Endothelial cell of umbilical vein (primary cell): ENCODE data around the gene LIPK. TPM values are rescaled to one million over a fixed set of nuclear protein-coding genes. Genes with fewer than 3 reads are reported as not detected.
A peak's percentile ranks its signal among the peaks of the same experiment; 100 is the strongest.

ENCODE experiments used
- BruUV-seq: library from RNA; stranded (reverse); fragments of 400-500 nt; replicated peaks from 2 replicates; lab custom pipeline; 2021; lab: Mats Ljungman, UMichigan
- CTCF ChIA-PET: fragments of 300-600, 350-600 bp; sonication (Branson Sonifier 250); formaldehyde crosslinking; loops from one replicate; lab custom pipeline; 2021; ENCODE audit warnings: antibody characterized with exemption, inconsistent platforms; lab: Charles Lee
- POLR2A ChIA-PET: fragments of 300-600, 350-600 bp; sonication (Branson Sonifier 250); formaldehyde crosslinking; loops from one replicate; lab custom pipeline; 2021; ENCODE audit warnings: antibody characterized with exemption, inconsistent platforms; lab: Charles Lee
- DNase-seq: peaks from one replicate; pipeline ENCODE4 v3.0.0-alpha.2; 2011; ENCODE audit warnings: low read depth, low spot score
- FAIRE-seq: peaks from 2 replicates; lab custom pipeline; 2011; peaks lifted over from hg19 to GRCh38; lab: Jason Lieb, UNC
- H2AFZ ChIP-seq: 2 replicates; pipeline ENCODE4 v1.6.0; 2012; ENCODE audit warnings: low read depth, low read length, control low read depth, inconsistent platforms
- H3K27ac ChIP-seq: 2 replicates; pipeline ENCODE4 v1.5.1; 2011; ENCODE audit warnings: low read depth, mild to moderate bottlenecking, control low read depth, low read length, moderate library complexity; ENCODE audit not compliant: insufficient read depth
- H3K27me3 ChIP-seq, 2 experiments: 2 replicates each; pipeline versions ENCODE4 v1.6.0 to v1.6.1; 2011; ENCODE audit warnings: low read length in 2 of 2, mixed read lengths in 1 of 2; ENCODE audit not compliant: control insufficient read depth in 2 of 2, insufficient read depth in 2 of 2
- H3K36me3 ChIP-seq, 2 experiments: 2 replicates in 1 of 2; 3 replicates in 1 of 2; pipeline ENCODE4 v1.5.1; 2011; ENCODE audit warnings: low read length in 2 of 2, mild to moderate bottlenecking in 1 of 2, moderate library complexity in 1 of 2; ENCODE audit not compliant: control insufficient read depth in 2 of 2, insufficient read depth in 2 of 2; ENCODE audit errors: extremely low read depth in 1 of 2
- H3K4me1 ChIP-seq: 3 replicates; pipeline ENCODE4 v1.5.1; 2011; ENCODE audit warnings: mild to moderate bottlenecking, low read length; ENCODE audit not compliant: control insufficient read depth, insufficient read depth; ENCODE audit errors: extremely low read depth
- H3K4me2 ChIP-seq: 2 replicates; pipeline ENCODE4 v1.6.1; 2011; ENCODE audit warnings: low read length, control low read depth, mixed read lengths; ENCODE audit not compliant: insufficient read depth
- H3K4me3 ChIP-seq, 3 experiments: fragments of 200-600 bp in 1 of 3; sonication (generic), shearing (Covaris generic) in 1 of 3; replicated peaks in 1 of 3; 2 replicates each; pipeline ENCODE4 v1.5.1; 2011 to 2016; ENCODE audit warnings: control low read depth in 3 of 3, low read length in 3 of 3, mild to moderate bottlenecking in 2 of 3, inconsistent platforms in 1 of 3, low read depth in 1 of 3, moderate library complexity in 1 of 3; ENCODE audit not compliant: insufficient read depth in 1 of 3
- H3K79me2 ChIP-seq: 2 replicates; pipeline ENCODE4 v1.6.0; 2012; ENCODE audit warnings: low read length, inconsistent platforms; ENCODE audit not compliant: control insufficient read depth, insufficient read depth
- H3K9ac ChIP-seq: replicated peaks from 2 replicates; pipeline ENCODE3; 2011; ENCODE audit warnings: low read length, control low read depth; ENCODE audit not compliant: insufficient read depth; ENCODE audit errors: extremely low read depth
- H3K9me1 ChIP-seq: replicated peaks from 3 replicates; pipeline ENCODE4 v1.6.0; 2011; ENCODE audit warnings: mild to moderate bottlenecking, low read length; ENCODE audit not compliant: control insufficient read depth, insufficient read depth; ENCODE audit errors: extremely low read depth
- H3K9me3 ChIP-seq: replicated peaks from 2 replicates; pipeline ENCODE4 v1.5.1; 2012; ENCODE audit warnings: low read length, inconsistent platforms; ENCODE audit not compliant: control insufficient read depth, insufficient read depth
- H4K20me1 ChIP-seq: replicated peaks from 2 replicates; pipeline ENCODE3; 2011; ENCODE audit warnings: mild to moderate bottlenecking, low read length; ENCODE audit not compliant: control insufficient read depth, insufficient read depth; ENCODE audit errors: extremely low read depth
- FOS ChIP-seq: IDR thresholded peaks from 2 replicates; pipeline ENCODE4 v1.6.1; 2011; ENCODE audit warnings: mild to moderate bottlenecking, low read length, moderate library complexity, borderline replicate concordance; ENCODE audit not compliant: insufficient read depth
- GATA2 ChIP-seq: IDR thresholded peaks from 2 replicates; pipeline ENCODE4 v1.7.0; 2011; ENCODE audit warnings: low read depth, mild to moderate bottlenecking, moderate library complexity, mixed read lengths, low read length; ENCODE audit not compliant: insufficient read length, insufficient read depth
- JUN ChIP-seq: IDR thresholded peaks from 2 replicates; pipeline ENCODE4 v1.6.1; 2011; ENCODE audit warnings: borderline replicate concordance, low read depth; ENCODE audit not compliant: insufficient read length, insufficient read depth
- MAX ChIP-seq: IDR thresholded peaks from 2 replicates; pipeline ENCODE4 v1.6.1; 2011; ENCODE audit not compliant: insufficient read depth, insufficient read length
- dilution Hi-C: fragments of 300-500 bp; cut with MboI; formaldehyde crosslinking; loops from one replicate; pipeline ENCODE4 v1.15.0; 2019; ENCODE audit warnings: low sequenced_read_pairs; ENCODE audit not compliant: extremely low pct_ligation_motif_present
- intact Hi-C: fragments of 100-400 bp; cut with micrococcal nuclease; formaldehyde crosslinking; loops from one replicate; pipeline ENCODE4 v1.10.0; 2022
- polyA plus RNA-seq, 4 experiments: library from polyadenylated mRNA; depleted of rRNA in 3 of 4; stranded (reverse) in 3 of 4; unstranded in 1 of 4; fragments of >200 nt; gene quantifications; 2 replicates each; pipeline versions ENCODE4 v1.2.1 to v1.2.3, GENCODE V29; 2011 to 2012; ENCODE audit warnings: missing spikeins in 1 of 4
- total RNA-seq: library from RNA; stranded (reverse); gene quantifications from 2 replicates; pipeline ENCODE4 v1.2.3, GENCODE V29; 2021

Gene LIPK
- total and polyA plus RNA-seq, 2 donors (not counting 3 experiments of a cell fraction or from before 2014, with no cell fraction given): not detected

GRCh38 chr10:88783724-88784123 lies 77.7 kb downstream of the LIPK start:
- Histone ChIP-seq H3K27me3 (no peaks in the 10 kb centered on the region), H3K9me3 (no peaks in the 10 kb centered on the region), H4K20me1 (no peaks in the 10 kb centered on the region), H3K4me3 (no peak overlapping the region), H3K4me1 (peaks cover 4% of the 10 kb centered on the region), H3K4me2 (no peak overlapping the region), H3K9me1 (no peaks in the 10 kb centered on the region), H3K36me3 (no peaks in the 10 kb centered on the region), H3K79me2 (no peaks in the 10 kb centered on the region), H2AFZ (no peak overlapping the region), H3K27ac (no peak overlapping the region), H3K9ac (no peak overlapping the region)
- dilution Hi-C loops: no loop called here
- ChIA-PET CTCF (no interaction called here), POLR2A (no interaction called here)
- BruUV-seq: no TSS peak
- peak; percentile 18 for FAIRE-seq
- TF ChIP-seq JUN: no peak
- peak; percentile 17 for TF ChIP-seq GATA2
- no peak for TF ChIP-seq MAX
- intact Hi-C loops: no loop called here
- DNase-seq: no peak

- DNase-seq (no peak), FAIRE-seq (no peak)
- H4K20me1 ChIP-seq: no peaks in the 10 kb centered on the region
- H3K79me2 ChIP-seq: no peaks in the 10 kb centered on the region
- no peaks in the 10 kb centered on the region for H3K9me3 ChIP-seq
- CTCF ChIA-PET: interaction anchor here (1.0 to 3.0 kb wide), 2 partner anchors 203 to 221 kb away, joined by 7 to 11 read pairs; partner anchors contain the start of gene RNLS
- no TSS peak for BruUV-seq
- H2AFZ ChIP-seq: no peak overlapping the region
- no peak overlapping the region for H3K27ac ChIP-seq
- H3K9me1 ChIP-seq: no peaks in the 10 kb centered on the region
- no peak overlapping the region for H3K4me2 ChIP-seq
- intact Hi-C loops (no loop called here), dilution Hi-C loops (no loop called here)
- no peak overlapping the region for H3K4me3 ChIP-seq
- POLR2A ChIA-PET: no interaction called here
- peaks cover 4% of the 10 kb centered on the region for H3K4me1 ChIP-seq
- no peaks in the 10 kb centered on the region for H3K36me3 ChIP-seq
- H3K9ac ChIP-seq: no peak overlapping the region
- no peaks in the 10 kb centered on the region for H3K27me3 ChIP-seq
- TF ChIP-seq MAX: no peak
- no peak for TF ChIP-seq FOS
Observed at GRCh38 chr10:88786032-88786770, 80.2 kb downstream of the LIPK start.
